Suppressor macrophage treated with lipopolysaccharide for 1 hour (primary cell): Measurements from ENCODE around the gene SCN5A.

Experiments
- DNase-seq, 3 donors: peaks; one replicate each; pipeline ENCODE4 v3.0.0-alpha.2; 2020 to 2022

SCN5A gene

GRCh38 chr3:38598791-38599190, 50.7 kb downstream of the SCN5A start:
- DNase-seq = no peak

DNA sequence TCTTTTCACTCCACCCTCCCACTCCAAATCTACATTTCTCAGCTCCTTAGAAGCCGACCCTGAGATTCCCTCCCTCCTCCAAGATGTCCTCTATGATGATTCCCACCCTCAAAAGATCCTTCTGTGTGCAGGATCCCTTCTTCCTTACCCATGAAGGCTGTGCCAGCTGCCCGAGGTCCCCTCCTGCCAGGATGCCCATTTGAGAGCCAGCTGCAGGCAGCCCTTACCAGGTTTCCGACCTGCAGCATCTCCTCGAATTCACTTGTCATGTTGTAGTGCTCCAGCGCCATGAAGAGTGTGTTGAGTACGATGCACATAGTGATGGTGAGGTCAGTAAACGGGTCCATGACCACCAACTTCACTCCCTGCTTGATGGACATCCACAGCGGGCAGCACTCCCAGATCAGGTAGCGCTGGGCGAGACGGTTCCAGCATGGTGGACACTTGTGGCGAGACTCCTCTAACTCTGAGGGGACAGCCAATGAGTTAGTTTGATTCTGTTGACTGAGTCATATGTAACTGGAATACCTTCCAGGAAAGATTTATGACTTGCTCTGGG, 51.9 kb downstream of the SCN5A start:
- no peak for DNase-seq

DNA sequence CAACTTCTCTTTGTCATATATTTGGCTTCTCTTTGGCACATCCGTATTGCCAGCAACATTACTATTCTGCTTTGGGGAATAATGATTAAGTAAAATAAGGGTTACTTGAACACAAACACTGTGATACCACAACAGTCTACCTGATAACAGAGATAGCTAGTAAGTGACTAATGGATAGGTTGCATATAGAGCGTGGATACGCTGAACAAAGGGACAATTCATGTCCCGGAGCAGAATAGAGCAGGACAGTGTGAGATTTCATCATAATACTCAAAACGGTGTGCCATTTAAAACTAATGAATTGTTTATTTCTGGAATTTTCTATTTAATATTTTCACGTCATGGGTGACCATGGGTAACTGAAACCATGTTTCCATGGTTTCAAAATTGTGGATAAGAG, 54.1 kb downstream of the SCN5A start:
- peak in 1 of 3 donors; percentile 1 for DNase-seq

GRCh38 chr3:38590521-38590920, 59.0 kb downstream of the SCN5A start:
- peak in 2 of 3 donors; percentile 9 to 27 for DNase-seq

GRCh38 chr3:38588995-38589937, 60.2 kb downstream of the SCN5A start:
- no peak for DNase-seq

DNA sequence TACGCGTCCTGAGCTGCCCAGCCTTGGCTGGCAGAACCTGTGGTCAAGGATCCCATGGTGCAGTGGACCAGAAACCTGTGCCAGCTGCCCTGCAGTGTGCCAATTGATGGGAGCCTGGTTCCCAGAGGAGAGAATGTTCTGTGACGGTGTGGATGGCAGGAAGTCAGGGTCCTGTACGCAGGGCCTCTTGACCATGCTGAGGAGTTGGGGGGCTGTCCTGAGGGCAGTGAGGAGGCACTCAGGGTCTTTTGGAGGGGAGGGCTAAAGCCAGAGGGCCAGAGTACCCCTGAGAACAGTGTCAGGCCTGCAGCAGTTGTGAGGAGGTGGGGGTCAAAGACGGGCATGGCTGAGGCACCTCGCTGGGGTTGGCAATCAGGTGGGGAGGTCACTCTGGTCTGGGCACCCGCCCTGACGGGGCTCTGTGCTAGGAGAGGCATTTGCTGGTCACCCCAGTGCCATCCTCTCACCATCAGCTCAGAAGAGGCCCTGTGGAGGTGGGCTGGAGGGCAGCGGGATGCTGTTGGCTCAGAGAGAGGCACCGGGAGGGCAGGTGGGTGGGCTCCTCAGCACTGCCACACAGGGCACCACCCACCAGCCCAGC, 61.0 kb downstream of the SCN5A start:
- no peak for DNase-seq

DNA sequence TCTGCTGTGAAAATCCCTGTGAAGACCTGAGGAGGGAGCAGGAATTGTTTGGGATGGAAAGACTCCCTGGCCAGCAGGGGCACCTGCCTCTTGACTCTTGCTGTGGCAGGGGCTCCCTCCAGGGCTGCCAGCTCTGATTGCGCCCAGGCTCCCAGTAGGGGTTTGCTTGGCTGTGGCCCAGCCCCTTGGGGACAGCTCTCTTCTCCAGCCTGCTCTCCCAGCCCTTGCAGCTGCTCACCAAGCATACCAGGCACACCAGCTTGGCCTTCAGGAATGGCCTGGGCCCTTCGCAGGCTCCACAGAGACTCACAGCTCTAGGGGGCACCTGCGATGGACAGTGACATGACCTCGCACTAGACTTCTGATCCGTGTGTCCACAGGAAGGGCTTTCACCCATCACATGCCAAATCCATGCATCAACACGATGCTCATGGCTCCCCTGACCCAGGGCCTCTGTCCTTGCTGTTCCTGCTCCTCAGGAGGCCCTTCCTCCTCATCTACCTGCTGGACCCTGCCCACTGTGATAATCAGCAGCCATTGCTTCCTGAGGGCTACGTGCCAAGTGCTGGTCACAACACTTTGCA, 61.8 kb downstream of the SCN5A start:
- no peak for DNase-seq

DNA sequence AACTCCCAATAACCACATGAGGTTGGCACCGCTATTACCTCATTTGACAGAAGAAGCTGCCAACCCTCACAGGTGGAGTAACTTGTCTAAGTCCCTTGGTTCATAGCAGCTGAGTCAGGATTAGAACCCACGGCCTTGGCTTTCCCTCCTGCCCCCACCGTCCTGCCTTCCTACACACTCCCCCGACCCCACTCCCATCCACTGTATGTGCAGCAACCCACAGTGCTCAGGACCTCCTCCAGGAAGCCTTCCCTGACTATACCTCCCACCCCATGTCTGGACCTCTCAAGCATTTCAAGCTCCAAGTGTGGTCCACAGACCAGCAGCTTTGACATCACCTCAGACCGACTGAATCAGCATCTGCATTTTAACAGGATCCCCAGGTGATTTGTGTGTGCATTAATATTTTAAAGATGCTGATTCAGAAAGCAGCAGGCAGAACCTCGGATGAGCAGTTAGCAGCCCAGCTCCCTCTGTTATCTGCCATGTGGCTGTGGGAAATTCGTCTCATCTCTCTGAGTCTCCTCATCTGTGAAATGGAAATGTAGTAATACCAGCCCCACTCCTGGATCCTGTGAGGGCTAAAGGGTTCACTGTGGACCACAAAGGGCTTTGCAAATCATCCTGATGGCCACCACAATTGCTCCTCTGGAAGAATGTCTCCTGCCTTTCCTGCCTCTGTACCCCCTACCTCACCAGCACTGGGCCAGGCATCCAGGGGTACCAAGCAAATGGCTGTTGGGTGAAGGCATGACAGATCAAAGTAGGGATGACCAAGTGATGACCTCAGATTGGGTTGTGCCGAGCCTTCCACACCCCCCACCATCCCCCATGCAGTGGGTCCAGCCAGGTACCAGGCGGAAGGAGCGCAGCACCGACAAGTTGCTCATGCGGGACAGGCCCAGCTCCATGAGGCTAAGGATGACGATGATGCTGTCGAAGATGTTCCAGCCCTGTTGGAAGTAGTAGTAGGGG, 62.7 kb downstream of the SCN5A start:
- no peak for DNase-seq

DNA sequence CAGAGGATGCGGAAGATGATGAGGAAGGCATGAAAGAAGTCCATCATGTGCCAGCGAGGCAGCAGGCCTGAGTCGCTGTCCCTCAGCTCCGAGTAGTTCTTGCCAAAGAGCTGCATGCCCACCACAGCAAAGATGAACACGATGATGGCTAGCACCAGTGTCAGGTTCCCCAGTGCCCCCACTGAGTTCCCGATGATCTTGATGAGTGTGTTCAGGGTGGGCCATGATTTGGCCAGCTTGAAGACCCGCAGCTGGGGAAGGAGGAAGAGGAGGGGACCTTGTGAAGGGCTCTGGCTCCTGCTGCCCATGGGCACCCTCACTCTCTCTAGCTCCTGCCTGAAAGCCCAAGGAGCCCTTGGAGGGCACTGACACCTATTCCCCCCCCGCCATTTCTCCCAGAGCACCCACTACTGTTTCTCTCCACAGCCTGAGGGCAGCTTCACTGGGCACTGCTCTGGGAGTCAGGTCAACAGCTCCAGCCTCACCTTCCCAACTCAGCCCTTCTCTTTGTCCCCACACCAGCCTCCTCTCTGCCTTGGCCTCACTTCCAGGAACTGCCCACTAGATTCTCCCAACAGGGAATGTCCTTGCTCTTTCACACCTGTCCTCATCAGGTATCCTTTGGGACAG, 63.6 kb downstream of the SCN5A start:
- no peak for DNase-seq

- DNase-seq = no peak
Measured at GRCh38 chr3:38583688-38584087, 65.8 kb downstream of the SCN5A start.

- DNase-seq = peak in 2 of 3 donors; percentile 20 to 36
Measured at GRCh38 chr3:38582941-38583645, 66.4 kb downstream of the SCN5A start.

DNA sequence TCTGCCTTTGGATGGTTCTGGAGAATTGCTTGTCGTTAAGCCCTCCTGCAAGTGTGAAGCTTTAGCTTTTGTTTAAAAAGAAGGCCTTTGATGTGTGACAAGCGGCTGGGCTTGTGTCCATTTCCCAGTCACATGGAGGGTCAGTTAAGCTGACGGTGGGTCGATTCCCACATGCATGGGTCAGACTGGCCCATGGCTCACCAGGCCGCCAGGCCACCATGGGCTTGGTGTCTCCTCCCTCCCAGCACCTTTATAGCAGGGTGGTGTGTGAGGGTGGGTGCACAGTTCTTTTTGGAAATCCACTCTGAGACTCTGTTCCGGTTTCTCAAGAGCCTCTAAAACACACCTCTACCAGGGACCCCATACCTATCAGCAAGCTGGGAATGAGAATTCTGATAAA, 67.2 kb downstream of the SCN5A start:
- no peak for DNase-seq

DNA sequence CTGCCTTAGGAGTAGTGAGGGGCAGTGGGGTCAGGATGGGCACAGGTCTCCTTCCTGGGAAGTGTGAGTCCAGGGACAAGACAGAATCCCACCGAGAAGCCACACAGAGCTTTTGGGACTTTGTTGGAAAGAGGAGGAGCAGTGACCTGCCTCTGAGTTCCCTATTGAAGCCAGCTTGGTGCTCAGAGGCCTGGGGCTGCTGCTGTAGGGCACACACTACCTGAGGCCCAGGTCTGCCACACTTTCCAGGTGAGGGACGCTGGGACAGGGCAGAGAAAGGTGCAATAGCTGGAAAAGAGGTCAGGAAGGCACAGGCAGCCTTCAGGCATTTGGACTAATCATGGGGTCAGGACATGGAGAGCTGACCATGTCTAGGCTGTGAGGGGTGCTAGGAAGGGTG, 67.7 kb downstream of the SCN5A start:
- DNase-seq = no peak

GRCh38 chr3:38580450-38581382, 68.8 kb downstream of the SCN5A start:
- DNase-seq = no peak

- peak; percentile 36 to 54 (median 52) for DNase-seq
Measured at GRCh38 chr3:38579551-38580449, 69.7 kb downstream of the SCN5A start.

DNA sequence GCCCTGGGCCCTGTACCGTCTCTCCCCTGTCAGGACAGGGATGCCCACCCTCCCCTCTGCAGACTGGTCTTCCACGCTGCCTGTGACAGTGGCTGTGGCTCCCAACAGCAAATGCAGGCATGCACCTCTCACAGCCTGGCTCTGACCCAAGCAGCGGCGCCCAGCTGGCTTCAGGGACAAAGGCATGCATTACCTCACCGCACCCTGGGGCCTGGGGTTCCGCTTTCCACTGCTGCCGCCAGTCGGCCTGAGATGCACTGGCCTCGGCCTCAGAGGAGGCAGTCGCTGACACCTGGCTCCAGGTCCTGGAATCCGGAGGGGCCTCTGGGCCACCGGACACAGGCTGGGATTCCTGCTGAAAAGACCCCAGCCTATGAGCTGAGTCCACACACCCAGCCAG, 70.3 kb downstream of the SCN5A start:
- no peak for DNase-seq

DNA sequence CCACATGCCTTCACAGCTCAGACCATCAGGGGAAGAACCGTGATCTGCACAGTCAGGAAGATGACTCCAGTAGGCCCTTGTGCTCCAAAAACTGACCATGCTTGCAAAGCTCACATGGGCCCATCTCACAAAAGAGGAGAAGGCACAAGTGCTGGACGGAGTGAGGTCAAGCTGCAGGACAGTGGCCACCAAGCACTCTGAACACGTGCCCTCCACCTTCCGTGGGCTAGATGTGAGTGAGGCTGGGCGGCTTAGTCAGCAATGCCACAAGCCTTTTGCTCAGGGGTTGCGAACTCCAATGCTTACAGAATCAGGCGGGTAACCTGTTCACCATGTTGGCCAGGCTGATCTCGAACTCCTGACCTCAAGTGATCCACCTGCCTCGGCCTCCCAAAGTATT, 70.9 kb downstream of the SCN5A start:
- DNase-seq = no peak

- DNase-seq = no peak
Measured at GRCh38 chr3:38578081-38578475, 71.4 kb downstream of the SCN5A start.
